Gastroesophageal sphincter (tissue), 4 donors: ENCODE measurements around the gene TMEM116. TPM values are rescaled to one million over a fixed set of nuclear protein-coding genes. Genes with fewer than 3 reads are reported as not detected.
"Not testable (repeated sequence)": the region's sequence is repeated elsewhere in the genome, so short reads cannot be mapped to it uniquely, and the experiment has no call there.

Source experiments
- ATAC-seq: fragments of 150-250 bp; one replicate; pipeline ENCODE4 v1.9.1; 2016; ENCODE audit warnings: mild to moderate bottlenecking, moderate library complexity
- H3K27ac ChIP-seq, 4 donors: fragments of 200-600 bp; sonication (generic) in 3 of 4; 1 replicate in 3 of 4; 2 replicates in 1 of 4; pipeline ENCODE4 v1.5.1; 2016 to 2019
- H3K27me3 ChIP-seq: fragments of 200-600 bp; sonication (generic); one replicate; pipeline ENCODE4 v1.5.1; 2019
- H3K36me3 ChIP-seq, 2 donors: fragments of 200-600 bp; sonication (generic); one replicate each; pipeline ENCODE4 v1.5.1; 2019; ENCODE audit warnings: control low read depth in 1 of 2
- H3K4me1 ChIP-seq, 3 donors: fragments of 200-600 bp; sonication (generic); 1 replicate in 2 of 3; 2 replicates in 1 of 3; pipeline ENCODE4 v1.5.1; 2016 to 2019; ENCODE audit warnings: control low read depth in 2 of 3
- H3K4me3 ChIP-seq, 2 donors: fragments of 200-600 bp; sonication (generic); one replicate each; pipeline ENCODE4 v1.5.1; 2019; ENCODE audit warnings: mild to moderate bottlenecking in 1 of 2, moderate library complexity in 1 of 2
- H3K9me3 ChIP-seq, 3 donors: fragments of 200-600 bp; sonication (generic); one replicate each; pipeline ENCODE4 v1.5.1; 2017 to 2019; ENCODE audit warnings: control low read depth in 2 of 3
- EP300 ChIP-seq: sonication (generic); formaldehyde crosslinking; IDR thresholded peaks from one replicate; pipeline ENCODE4 v1.6.1; 2017; ENCODE audit warnings: antibody characterized with exemption, mild to moderate bottlenecking
- POLR2A ChIP-seq, 2 donors: fragments of 450-650 bp; IDR thresholded peaks; one replicate each; pipeline ENCODE4 v1.6.1; 2017; ENCODE audit warnings: antibody characterized with exemption in 2 of 2, mild to moderate bottlenecking in 2 of 2, moderate library complexity in 1 of 2
- POLR2AphosphoS5 ChIP-seq: sonication (generic); formaldehyde crosslinking; IDR thresholded peaks from one replicate; pipeline ENCODE4 v1.6.1; 2017; ENCODE audit warnings: antibody characterized with exemption
- WGBS, 2 donors: methylation state at CpG; one replicate each; pipeline ENCODE4 v1.1.5; 2018; ENCODE audit warnings: low coverage in 1 of 2; 5-methylcytosine and 5-hydroxymethylcytosine counted together
- total RNA-seq, 4 donors: library from RNA; depleted of rRNA; stranded (reverse); fragments of >200 nt; gene quantifications; one replicate each; pipeline ENCODE4 v1.1.0, GENCODE V29; 2016
- TF ChIP-seq, protein P1 (sequence below), 4 experiments: fragments of 200-600 bp in 2 of 4; fragments of 450-650 bp in 2 of 4; sonication (generic) in 1 of 4; IDR thresholded peaks; one replicate each; pipeline ENCODE4 v1.5.1; 2017 to 2019; ENCODE audit warnings: antibody characterized with exemption in 4 of 4, mild to moderate bottlenecking in 2 of 4, moderate library complexity in 2 of 4

TMEM116 gene
- total RNA-seq, 4 donors from 2014 or later: 6.4 to 11.4 (median 6.7) TPM

DNA sequence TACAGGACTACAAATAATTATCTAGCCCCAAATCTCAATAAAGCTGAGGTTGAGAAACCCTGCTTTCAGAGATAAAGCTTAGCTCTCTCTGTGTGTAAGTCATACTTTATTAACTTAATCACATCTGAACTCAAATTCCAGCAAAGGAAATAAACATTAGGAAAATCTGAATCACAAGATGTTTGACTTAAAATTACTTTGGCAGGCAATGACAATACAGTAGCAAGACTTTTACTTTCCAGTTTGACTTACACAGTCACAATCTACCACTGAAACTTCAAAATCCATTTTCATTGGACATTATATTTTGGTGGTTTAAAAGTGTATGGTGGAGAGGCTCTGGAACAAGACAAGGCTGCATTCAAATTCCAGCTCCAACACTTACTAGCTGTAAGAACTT, 11.4 kb downstream of the TMEM116 start:
- H3K9me3 ChIP-seq: no peaks in the 10 kb centered on the region
- H3K36me3 ChIP-seq: peaks cover 0 to 12% of the 10 kb centered on the region in 2 donors
- no peak overlapping the region for H3K4me3 ChIP-seq
- peak overlapping the region in 1 of 4 donors; percentile 3 for H3K27ac ChIP-seq
- peaks cover 0 to 23% (median 0%) of the 10 kb centered on the region in 3 donors for H3K4me1 ChIP-seq
- no peaks in the 10 kb centered on the region for H3K27me3 ChIP-seq
- TF ChIP-seq EP300 (no peak), POLR2A (IDR thresholded peaks at IDR 0.05) (no peak), POLR2AphosphoS5 (no peak)
- TF ChIP-seq, protein P1, sequence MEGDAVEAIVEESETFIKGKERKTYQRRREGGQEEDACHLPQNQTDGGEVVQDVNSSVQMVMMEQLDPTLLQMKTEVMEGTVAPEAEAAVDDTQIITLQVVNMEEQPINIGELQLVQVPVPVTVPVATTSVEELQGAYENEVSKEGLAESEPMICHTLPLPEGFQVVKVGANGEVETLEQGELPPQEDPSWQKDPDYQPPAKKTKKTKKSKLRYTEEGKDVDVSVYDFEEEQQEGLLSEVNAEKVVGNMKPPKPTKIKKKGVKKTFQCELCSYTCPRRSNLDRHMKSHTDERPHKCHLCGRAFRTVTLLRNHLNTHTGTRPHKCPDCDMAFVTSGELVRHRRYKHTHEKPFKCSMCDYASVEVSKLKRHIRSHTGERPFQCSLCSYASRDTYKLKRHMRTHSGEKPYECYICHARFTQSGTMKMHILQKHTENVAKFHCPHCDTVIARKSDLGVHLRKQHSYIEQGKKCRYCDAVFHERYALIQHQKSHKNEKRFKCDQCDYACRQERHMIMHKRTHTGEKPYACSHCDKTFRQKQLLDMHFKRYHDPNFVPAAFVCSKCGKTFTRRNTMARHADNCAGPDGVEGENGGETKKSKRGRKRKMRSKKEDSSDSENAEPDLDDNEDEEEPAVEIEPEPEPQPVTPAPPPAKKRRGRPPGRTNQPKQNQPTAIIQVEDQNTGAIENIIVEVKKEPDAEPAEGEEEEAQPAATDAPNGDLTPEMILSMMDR (IDR thresholded peaks at IDR 0.05): no peak
- ATAC-seq: no peak

DNA sequence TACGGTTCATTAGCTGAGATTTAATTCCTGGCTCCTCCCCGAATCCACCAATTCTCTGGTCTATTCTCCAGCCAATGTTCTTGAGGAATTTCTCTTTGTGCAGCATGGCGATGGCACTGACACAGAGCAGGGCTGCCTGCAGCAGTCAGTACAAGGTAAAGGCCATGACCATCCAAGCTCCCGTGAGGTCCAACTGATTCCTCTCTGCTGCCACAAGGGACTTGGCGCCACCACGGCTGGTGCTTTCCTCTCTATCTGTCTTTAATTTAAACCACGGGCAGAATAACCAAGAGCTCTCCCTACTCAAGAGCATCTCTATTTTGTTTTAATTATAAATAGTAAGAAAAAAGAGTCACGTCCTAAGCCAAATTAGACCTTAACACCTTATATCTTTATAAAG, 12.1 kb downstream of the TMEM116 start:
- ATAC-seq: no peak
- TF ChIP-seq, protein P1 (IDR thresholded peaks at IDR 0.05): no peak
- TF ChIP-seq POLR2A (IDR thresholded peaks at IDR 0.05) (no peak), POLR2AphosphoS5 (no peak), EP300 (no peak)
- peaks cover 0 to 12% of the 10 kb centered on the region in 2 donors for H3K36me3 ChIP-seq
- no peaks in the 10 kb centered on the region for H3K9me3 ChIP-seq
- H3K4me3 ChIP-seq: no peak overlapping the region
- peaks cover 0 to 17% (median 0%) of the 10 kb centered on the region in 3 donors for H3K4me1 ChIP-seq
- H3K27ac ChIP-seq: peak overlapping the region in 1 of 4 donors; percentile 3
- H3K27me3 ChIP-seq: no peaks in the 10 kb centered on the region
- 90 to 92% methylated on average over 8 of the region's 8 CpGs for WGBS, 2 donors

DNA sequence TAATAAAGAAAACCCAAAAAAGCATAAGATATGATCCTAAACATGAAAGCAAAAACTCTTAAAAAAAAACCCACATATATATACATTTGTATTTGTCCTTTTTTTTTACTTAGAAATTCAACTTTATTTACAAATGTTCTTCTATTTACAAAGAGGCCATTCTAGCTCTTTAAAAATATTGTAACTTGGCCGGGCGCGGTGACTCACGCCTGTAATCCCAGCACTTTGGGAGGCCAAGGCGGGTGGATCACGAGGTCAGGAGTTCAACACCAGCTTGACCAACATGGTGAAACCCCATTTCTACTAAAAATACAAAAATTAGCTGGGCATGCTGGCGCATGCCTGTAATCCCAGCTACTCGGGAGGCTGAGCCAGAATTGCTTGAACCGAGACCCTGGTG, 13.8 kb downstream of the TMEM116 start:
- H3K4me1 ChIP-seq, H3K4me3 ChIP-seq, H3K27me3 ChIP-seq, ATAC-seq, H3K9me3 ChIP-seq, H3K27ac ChIP-seq: not testable (repeated sequence)
- WGBS, 2 donors: 90 to 98% methylated on average over 7 to 8 of the region's 9 CpGs
- H3K36me3 ChIP-seq: peaks cover 0 to 12% of the 10 kb centered on the region in 2 donors

DNA sequence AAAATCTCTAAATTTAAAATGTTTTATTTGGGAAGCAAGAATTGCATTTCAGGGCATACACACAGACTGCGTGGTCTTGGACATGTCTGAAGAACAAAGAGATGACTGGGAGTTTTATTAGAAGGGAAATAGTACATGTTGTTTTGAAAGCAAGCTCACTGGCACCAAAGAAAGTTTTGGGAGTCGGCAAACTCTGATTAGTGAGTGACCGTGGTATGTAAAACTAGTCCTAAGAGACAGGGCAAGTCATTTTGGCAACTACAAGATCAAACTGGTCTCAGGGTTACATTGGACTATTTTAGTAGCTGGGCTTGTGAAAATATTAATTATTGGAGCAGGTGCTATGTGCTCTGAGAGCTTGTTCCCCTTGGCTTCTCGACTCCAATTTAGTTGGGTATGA, 14.9 kb downstream of the TMEM116 start:
- no peak for TF ChIP-seq POLR2A (IDR thresholded peaks at IDR 0.05)
- TF ChIP-seq EP300: no peak
- no peak for TF ChIP-seq POLR2AphosphoS5
- TF ChIP-seq, protein P1 (IDR thresholded peaks at IDR 0.05): no peak
- no peak overlapping the region for H3K4me3 ChIP-seq
- H3K27me3 ChIP-seq: no peaks in the 10 kb centered on the region
- no peak overlapping the region for H3K27ac ChIP-seq
- 83 to 86% methylated on average over 4 of the region's 4 CpGs for WGBS, 2 donors
- H3K36me3 ChIP-seq: peaks cover 0 to 16% of the 10 kb centered on the region in 2 donors
- peaks cover 0 to 9% (median 0%) of the 10 kb centered on the region in 3 donors for H3K4me1 ChIP-seq
- no peaks in the 10 kb centered on the region for H3K9me3 ChIP-seq
- ATAC-seq: no peak

DNA sequence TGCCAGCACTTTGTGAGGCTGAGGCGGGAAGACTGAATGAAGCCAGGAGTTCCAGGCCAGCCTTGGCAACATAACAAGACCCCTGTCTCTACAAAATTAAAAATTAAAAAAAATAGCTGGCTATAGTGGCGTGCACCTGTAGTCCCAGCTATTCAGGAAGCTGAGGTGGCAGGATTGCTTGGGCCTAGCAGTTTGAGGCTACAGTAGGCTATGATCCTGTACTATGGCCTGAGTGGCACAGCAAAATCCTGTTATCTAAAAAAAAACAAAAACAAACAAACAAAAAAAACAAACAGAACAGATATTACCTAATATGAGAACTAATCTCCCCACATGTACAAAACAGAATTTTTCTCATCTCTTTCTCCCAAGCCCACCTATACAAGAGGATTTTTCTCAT, 15.7 kb downstream of the TMEM116 start:
- WGBS, 2 donors: 92% methylated on average over 2 of the region's 2 CpGs; no CpG with 5 or more reads in 1 of the 2 donors
- ATAC-seq: no peak
- H3K27me3 ChIP-seq: no peaks in the 10 kb centered on the region
- H3K4me1 ChIP-seq: peaks cover 0 to 9% (median 0%) of the 10 kb centered on the region in 3 donors
- H3K27ac ChIP-seq: no peak overlapping the region
- H3K36me3 ChIP-seq: peaks cover 0 to 16% of the 10 kb centered on the region in 2 donors
- H3K4me3 ChIP-seq: no peak overlapping the region
- TF ChIP-seq EP300 (no peak), POLR2A (IDR thresholded peaks at IDR 0.05) (no peak), POLR2AphosphoS5 (no peak)
- TF ChIP-seq, protein P1 (IDR thresholded peaks at IDR 0.05): no peak
- no peaks in the 10 kb centered on the region for H3K9me3 ChIP-seq
